Activated B cell treated with CpG ODN at 0.5 μM for 24 hours (primary cell): ENCODE measurements around the gene IRF4. TPM values are rescaled to one million over a fixed set of nuclear protein-coding genes. Genes with fewer than 3 reads are reported as not detected.

Source experiments
- total RNA-seq: library from RNA; stranded (reverse); gene quantifications from 2 replicates; pipeline ENCODE4 v1.2.3, GENCODE V29; 2022

Gene IRF4
- total RNA-seq, 1 donor from 2014 or later, result 417 TPM

Other genes with a start within 250 kb of the IRF4 start
- 137 and 153 TPM in 2 replicates for gene DUSP22, start 99.3 kb upstream of the IRF4 start, total RNA-seq